Measurements from ENCODE around the gene HIBADH. TPM values are rescaled to one million over a fixed set of nuclear protein-coding genes. Genes with fewer than 3 reads are reported as not detected.

HIBADH gene
- total and polyA plus RNA-seq, 10 of the 15 experiments (the other 5 are each of a cell fraction or from before 2014, with no cell fraction given) = 8.7 to 36.1 (median 18.6) TPM

DNA sequence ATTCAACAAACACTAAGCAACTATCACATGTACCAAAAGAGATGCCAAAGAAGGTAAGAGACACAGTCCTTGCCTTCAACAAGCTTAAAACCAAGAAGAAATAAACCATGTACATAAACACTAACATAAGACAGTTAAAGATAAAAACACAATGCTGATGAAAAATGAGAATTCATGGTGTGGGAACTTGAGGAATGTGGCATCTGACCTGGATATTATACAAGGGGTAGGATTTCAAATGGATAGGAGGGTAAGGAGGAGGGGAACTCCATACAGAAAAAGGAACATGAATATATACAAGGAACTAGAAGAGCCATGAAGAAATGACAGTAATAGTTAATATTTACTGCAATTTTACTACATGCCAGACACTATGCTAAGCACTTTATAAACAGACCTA lies 11.0 kb downstream of the HIBADH start:
- no peaks in the 10 kb centered on the region for H3K36me3 ChIP-seq (ENCODE audit: control insufficient read depth in 2 of 2, insufficient read depth in 2 of 2, low read length in 1 of 2)
- no TSS peak for BruUV-seq (replicated peaks)
- no peaks in the 10 kb centered on the region for H4K20me1 ChIP-seq (ENCODE audit: control insufficient read depth, insufficient read depth)
- no peak overlapping the region for H2AFZ ChIP-seq (ENCODE audit: control insufficient read depth, low read depth, low read length)
- in situ Hi-C loops (cut with MboI) = no loop called here
- H3K9me3 ChIP-seq (replicated peaks; ENCODE audit: control insufficient read depth, insufficient read depth, low read length) = no peaks in the 10 kb centered on the region
- no peaks in the 10 kb centered on the region for H3K27me3 ChIP-seq (replicated peaks in 1 of 2; ENCODE audit: control insufficient read depth in 2 of 2, insufficient read depth in 2 of 2, low read length in 1 of 2)
- H3K79me2 ChIP-seq (ENCODE audit: control insufficient read depth, insufficient read depth, low read length) = no peaks in the 10 kb centered on the region
- no peak for DNase-seq (ENCODE audit: low read depth, low spot score)
- H3K4me1 ChIP-seq (ENCODE audit: control insufficient read depth, insufficient read depth, low read length) = no peaks in the 10 kb centered on the region
- RAD21 ChIA-PET (ENCODE audit: unreplicated experiment) = no interaction called here
- no peak overlapping the region for H3K9ac ChIP-seq (ENCODE audit: control insufficient read depth, insufficient read depth, low read length)
- CTCF ChIA-PET = no interaction called here
- no peak overlapping the region for H3K27ac ChIP-seq (ENCODE audit: control insufficient read depth, insufficient read depth)
- POLR2A ChIA-PET = no interaction called here
- SMC1A ChIA-PET (ENCODE audit: uncharacterized antibody, unreplicated experiment) = interaction anchor here (0.5 kb wide), 1 partner anchor 11 kb away, joined by 5 read pairs; no protein-coding TSS in a partner anchor
- intact Hi-C loops (cut with micrococcal nuclease; ENCODE audit: unreplicated experiment) = no loop called here
- FAIRE-seq = no peak
- no peak overlapping the region for H3K4me2 ChIP-seq (ENCODE audit: control insufficient read depth, insufficient read depth)
- H3K4me3 ChIP-seq = no peak overlapping the region
- no peak for ATAC-seq
- TF ChIP-seq SREBF2 (IDR thresholded peaks at IDR 0.05; ENCODE audit: low read length) (no peak), HCFC1 (IDR thresholded peaks at IDR 0.05; ENCODE audit: low read length) (no peak), NR2F1 (conservative IDR thresholded peaks at IDR 0.05) (no peak), FOXM1 (IDR thresholded peaks at IDR 0.05; ENCODE audit: low read depth, low read length) (no peak), MYC (IDR thresholded peaks at IDR 0.05; ENCODE audit: insufficient read depth, insufficient read length, insufficient replicate concordance, low read length, severe bottlenecking) (no peak), HDAC6 (IDR thresholded peaks at IDR 0.05; ENCODE audit: unreplicated experiment) (no peak), POU2F2 (IDR thresholded peaks at IDR 0.05; ENCODE audit: borderline replicate concordance, low read depth, low read length) (no peak), RELA (IDR thresholded peaks at IDR 0.05; ENCODE audit: borderline replicate concordance, partially characterized antibody) (no peak)
- TF ChIP-seq, protein P1, sequence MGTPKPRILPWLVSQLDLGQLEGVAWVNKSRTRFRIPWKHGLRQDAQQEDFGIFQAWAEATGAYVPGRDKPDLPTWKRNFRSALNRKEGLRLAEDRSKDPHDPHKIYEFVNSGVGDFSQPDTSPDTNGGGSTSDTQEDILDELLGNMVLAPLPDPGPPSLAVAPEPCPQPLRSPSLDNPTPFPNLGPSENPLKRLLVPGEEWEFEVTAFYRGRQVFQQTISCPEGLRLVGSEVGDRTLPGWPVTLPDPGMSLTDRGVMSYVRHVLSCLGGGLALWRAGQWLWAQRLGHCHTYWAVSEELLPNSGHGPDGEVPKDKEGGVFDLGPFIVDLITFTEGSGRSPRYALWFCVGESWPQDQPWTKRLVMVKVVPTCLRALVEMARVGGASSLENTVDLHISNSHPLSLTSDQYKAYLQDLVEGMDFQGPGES (IDR thresholded peaks at IDR 0.05) = no peak
- TF ChIP-seq, protein P2, sequence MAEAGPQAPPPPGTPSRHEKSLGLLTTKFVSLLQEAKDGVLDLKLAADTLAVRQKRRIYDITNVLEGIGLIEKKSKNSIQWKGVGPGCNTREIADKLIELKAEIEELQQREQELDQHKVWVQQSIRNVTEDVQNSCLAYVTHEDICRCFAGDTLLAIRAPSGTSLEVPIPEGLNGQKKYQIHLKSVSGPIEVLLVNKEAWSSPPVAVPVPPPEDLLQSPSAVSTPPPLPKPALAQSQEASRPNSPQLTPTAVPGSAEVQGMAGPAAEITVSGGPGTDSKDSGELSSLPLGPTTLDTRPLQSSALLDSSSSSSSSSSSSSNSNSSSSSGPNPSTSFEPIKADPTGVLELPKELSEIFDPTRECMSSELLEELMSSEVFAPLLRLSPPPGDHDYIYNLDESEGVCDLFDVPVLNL (IDR thresholded peaks at IDR 0.05; ENCODE audit: low read depth, low read length) = no peak
- TF ChIP-seq, protein P3, sequence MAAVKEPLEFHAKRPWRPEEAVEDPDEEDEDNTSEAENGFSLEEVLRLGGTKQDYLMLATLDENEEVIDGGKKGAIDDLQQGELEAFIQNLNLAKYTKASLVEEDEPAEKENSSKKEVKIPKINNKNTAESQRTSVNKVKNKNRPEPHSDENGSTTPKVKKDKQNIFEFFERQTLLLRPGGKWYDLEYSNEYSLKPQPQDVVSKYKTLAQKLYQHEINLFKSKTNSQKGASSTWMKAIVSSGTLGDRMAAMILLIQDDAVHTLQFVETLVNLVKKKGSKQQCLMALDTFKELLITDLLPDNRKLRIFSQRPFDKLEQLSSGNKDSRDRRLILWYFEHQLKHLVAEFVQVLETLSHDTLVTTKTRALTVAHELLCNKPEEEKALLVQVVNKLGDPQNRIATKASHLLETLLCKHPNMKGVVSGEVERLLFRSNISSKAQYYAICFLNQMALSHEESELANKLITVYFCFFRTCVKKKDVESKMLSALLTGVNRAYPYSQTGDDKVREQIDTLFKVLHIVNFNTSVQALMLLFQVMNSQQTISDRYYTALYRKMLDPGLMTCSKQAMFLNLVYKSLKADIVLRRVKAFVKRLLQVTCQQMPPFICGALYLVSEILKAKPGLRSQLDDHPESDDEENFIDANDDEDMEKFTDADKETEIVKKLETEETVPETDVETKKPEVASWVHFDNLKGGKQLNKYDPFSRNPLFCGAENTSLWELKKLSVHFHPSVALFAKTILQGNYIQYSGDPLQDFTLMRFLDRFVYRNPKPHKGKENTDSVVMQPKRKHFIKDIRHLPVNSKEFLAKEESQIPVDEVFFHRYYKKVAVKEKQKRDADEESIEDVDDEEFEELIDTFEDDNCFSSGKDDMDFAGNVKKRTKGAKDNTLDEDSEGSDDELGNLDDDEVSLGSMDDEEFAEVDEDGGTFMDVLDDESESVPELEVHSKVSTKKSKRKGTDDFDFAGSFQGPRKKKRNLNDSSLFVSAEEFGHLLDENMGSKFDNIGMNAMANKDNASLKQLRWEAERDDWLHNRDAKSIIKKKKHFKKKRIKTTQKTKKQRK (IDR thresholded peaks at IDR 0.05; ENCODE audit: low read depth, low read length) = no peak
- TF ChIP-seq, protein P4, sequence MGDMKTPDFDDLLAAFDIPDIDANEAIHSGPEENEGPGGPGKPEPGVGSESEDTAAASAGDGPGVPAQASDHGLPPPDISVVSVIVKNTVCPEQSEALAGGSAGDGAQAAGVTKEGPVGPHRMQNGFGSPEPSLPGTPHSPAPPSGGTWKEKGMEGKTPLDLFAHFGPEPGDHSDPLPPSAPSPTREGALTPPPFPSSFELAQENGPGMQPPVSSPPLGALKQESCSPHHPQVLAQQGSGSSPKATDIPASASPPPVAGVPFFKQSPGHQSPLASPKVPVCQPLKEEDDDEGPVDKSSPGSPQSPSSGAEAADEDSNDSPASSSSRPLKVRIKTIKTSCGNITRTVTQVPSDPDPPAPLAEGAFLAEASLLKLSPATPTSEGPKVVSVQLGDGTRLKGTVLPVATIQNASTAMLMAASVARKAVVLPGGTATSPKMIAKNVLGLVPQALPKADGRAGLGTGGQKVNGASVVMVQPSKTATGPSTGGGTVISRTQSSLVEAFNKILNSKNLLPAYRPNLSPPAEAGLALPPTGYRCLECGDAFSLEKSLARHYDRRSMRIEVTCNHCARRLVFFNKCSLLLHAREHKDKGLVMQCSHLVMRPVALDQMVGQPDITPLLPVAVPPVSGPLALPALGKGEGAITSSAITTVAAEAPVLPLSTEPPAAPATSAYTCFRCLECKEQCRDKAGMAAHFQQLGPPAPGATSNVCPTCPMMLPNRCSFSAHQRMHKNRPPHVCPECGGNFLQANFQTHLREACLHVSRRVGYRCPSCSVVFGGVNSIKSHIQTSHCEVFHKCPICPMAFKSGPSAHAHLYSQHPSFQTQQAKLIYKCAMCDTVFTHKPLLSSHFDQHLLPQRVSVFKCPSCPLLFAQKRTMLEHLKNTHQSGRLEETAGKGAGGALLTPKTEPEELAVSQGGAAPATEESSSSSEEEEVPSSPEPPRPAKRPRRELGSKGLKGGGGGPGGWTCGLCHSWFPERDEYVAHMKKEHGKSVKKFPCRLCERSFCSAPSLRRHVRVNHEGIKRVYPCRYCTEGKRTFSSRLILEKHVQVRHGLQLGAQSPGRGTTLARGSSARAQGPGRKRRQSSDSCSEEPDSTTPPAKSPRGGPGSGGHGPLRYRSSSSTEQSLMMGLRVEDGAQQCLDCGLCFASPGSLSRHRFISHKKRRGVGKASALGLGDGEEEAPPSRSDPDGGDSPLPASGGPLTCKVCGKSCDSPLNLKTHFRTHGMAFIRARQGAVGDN (IDR thresholded peaks at IDR 0.05) = no peak
- TF ChIP-seq, protein P5, sequence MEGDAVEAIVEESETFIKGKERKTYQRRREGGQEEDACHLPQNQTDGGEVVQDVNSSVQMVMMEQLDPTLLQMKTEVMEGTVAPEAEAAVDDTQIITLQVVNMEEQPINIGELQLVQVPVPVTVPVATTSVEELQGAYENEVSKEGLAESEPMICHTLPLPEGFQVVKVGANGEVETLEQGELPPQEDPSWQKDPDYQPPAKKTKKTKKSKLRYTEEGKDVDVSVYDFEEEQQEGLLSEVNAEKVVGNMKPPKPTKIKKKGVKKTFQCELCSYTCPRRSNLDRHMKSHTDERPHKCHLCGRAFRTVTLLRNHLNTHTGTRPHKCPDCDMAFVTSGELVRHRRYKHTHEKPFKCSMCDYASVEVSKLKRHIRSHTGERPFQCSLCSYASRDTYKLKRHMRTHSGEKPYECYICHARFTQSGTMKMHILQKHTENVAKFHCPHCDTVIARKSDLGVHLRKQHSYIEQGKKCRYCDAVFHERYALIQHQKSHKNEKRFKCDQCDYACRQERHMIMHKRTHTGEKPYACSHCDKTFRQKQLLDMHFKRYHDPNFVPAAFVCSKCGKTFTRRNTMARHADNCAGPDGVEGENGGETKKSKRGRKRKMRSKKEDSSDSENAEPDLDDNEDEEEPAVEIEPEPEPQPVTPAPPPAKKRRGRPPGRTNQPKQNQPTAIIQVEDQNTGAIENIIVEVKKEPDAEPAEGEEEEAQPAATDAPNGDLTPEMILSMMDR (IDR thresholded peaks at IDR 0.05 in 2 of 3, conservative IDR thresholded peaks at IDR 0.05 in 1 of 3; ENCODE audit: control insufficient read depth in 2 of 3, extremely low read depth in 1 of 3, insufficient read depth in 1 of 3, low read depth in 3 of 3, low read length in 3 of 3) = no peak
